CD4-positive, alpha-beta T cell treated with Interleukin-6 at 100 ng/mL for 8 hours (primary cell): ENCODE results near the gene ACTL10.

ENCODE experiments used
- DNase-seq: peaks from one replicate; pipeline ENCODE4 v3.0.0-alpha.2; 2020; ENCODE audit warnings: mixed read lengths, low spot score

The ACTL10 gene

GRCh38 chr20:33664085-33664761, 2.5 kb upstream of the ACTL10 start:
- DNase-seq, result no peak

GRCh38 chr20:33664762-33665144, 2.0 kb upstream of the ACTL10 start:
- no peak for DNase-seq

- no peak for DNase-seq
Observed at GRCh38 chr20:33667245-33667675, 517 bp downstream of the ACTL10 start.

GRCh38 chr20:33667676-33668465, 1.1 kb downstream of the ACTL10 start:
- peak; percentile 76 for DNase-seq

- no peak for DNase-seq
Observed at GRCh38 chr20:33668466-33669155, 1.9 kb downstream of the ACTL10 start.

- DNase-seq, result no peak
Observed at GRCh38 chr20:33669224-33669623, 2.5 kb downstream of the ACTL10 start.

- DNase-seq, result no peak
Observed at GRCh38 chr20:33669873-33670640, 3.3 kb downstream of the ACTL10 start.

- DNase-seq, result no peak
Observed at GRCh38 chr20:33670715-33671499, 4.2 kb downstream of the ACTL10 start.

- DNase-seq, result no peak
Observed at GRCh38 chr20:33671573-33672288, 5.0 kb downstream of the ACTL10 start.

GRCh38 chr20:33672426-33673113, 5.8 kb downstream of the ACTL10 start:
- no peak for DNase-seq

GRCh38 chr20:33673114-33673409, 6.3 kb downstream of the ACTL10 start:
- no peak for DNase-seq

GRCh38 chr20:33673410-33674293, 6.9 kb downstream of the ACTL10 start:
- DNase-seq, result no peak

GRCh38 chr20:33674294-33675135, 7.8 kb downstream of the ACTL10 start, which contains the start of gene NECAB3:
Gene NECAB3 (minus strand): TSS chr20:33674428. CDS start chr20:33674352, 76 bp downstream.
- peak; percentile 43 for DNase-seq

- no peak for DNase-seq
Observed at GRCh38 chr20:33675136-33675959, 8.6 kb downstream of the ACTL10 start.

- no peak for DNase-seq
Observed at GRCh38 chr20:33676121-33676520, 9.4 kb downstream of the ACTL10 start.

- DNase-seq, result no peak
Observed at GRCh38 chr20:33676652-33677645, 10.2 kb downstream of the ACTL10 start.
